Measurements from ENCODE around the gene MRTFB. TPM values are rescaled to one million over a fixed set of nuclear protein-coding genes. Genes with fewer than 3 reads are reported as not detected.
A peak's percentile ranks its signal among the peaks of the same experiment; 100 is the strongest.

The MRTFB gene
- total and polyA plus RNA-seq, 12 donors: 5.5 to 77.7 (median 44.3) TPM

DNA sequence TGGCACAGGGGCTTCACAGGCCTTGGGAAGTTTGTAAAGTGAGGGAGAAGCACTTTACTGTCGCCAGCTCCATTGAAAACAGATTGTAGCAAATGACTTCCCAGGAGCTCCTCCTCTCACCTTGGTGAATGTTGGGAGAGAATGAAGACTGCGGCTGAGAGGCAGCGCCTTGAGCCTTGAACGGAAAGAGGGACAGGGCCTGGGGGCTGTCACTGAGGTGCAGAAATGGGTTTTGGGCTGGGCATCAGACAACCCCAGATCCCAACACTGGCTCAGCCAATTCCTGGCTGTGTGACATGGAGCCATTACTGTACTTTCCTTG is 603 bp upstream of the MRTFB start:
- intact Hi-C loops (cut with DNase I): no loop called here
- Histone ChIP-seq H3K27ac (peak overlapping the region in 3 of 5 donors; percentile 66 to 88 (median 84)), H3K4me1 (replicated peaks in 1 of 2) (peaks cover 7 to 23% of the 10 kb centered on the region in 2 donors), H3K9me3 (replicated peaks in 1 of 3) (no peaks in the 10 kb centered on the region), H3K27me3 (no peaks in the 10 kb centered on the region), H3K36me3 (replicated peaks in 1 of 2) (no peaks in the 10 kb centered on the region), H3K4me3 (peak overlapping the region; percentile 37 to 99 (median 85))
- 67 to 81% (median 71%) methylated on average over 3 to 4 of the region's 4 CpGs for WGBS, 4 donors
- TF ChIP-seq, protein P1, sequence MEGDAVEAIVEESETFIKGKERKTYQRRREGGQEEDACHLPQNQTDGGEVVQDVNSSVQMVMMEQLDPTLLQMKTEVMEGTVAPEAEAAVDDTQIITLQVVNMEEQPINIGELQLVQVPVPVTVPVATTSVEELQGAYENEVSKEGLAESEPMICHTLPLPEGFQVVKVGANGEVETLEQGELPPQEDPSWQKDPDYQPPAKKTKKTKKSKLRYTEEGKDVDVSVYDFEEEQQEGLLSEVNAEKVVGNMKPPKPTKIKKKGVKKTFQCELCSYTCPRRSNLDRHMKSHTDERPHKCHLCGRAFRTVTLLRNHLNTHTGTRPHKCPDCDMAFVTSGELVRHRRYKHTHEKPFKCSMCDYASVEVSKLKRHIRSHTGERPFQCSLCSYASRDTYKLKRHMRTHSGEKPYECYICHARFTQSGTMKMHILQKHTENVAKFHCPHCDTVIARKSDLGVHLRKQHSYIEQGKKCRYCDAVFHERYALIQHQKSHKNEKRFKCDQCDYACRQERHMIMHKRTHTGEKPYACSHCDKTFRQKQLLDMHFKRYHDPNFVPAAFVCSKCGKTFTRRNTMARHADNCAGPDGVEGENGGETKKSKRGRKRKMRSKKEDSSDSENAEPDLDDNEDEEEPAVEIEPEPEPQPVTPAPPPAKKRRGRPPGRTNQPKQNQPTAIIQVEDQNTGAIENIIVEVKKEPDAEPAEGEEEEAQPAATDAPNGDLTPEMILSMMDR (IDR thresholded peaks at IDR 0.05): no peak
- TF ChIP-seq POLR2A (IDR thresholded peaks at IDR 0.05): no peak
- peak in 1 of 7 donors; percentile 5 for DNase-seq

DNA sequence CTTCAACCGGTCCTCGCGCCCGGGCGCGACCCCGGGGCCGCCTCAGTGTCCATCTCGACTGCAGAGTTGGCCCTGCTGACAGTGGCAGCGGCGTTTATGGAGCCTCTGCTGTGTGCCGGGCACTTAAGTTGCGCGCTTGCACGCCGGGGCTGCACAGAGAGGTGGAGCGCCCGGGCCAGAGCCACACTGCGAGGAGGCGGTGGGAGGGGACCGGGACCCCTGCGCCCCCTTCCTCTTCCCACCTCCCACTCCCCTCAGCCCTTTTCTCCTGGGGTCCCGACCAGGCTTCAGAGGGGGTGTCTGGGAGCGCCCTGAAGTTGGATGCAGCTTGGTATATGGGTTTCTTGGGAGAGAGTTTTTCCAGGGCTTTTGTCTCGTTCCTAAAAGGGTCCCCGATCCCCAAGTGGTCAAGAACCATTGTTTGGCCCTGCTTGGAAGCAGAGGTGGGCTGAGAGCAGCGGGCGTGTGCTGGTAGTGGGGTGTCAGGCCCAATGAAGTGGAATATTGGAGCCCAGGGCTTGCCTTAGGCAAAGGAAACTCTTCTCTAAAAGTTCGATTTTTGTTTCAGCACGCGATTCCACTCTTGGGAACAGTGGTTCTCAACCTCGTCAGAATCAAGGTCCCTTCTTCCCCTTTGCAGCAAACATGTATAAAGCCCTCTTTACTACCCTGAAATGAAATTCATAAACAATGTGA is 605 bp downstream of the MRTFB start:
- Histone ChIP-seq H3K4me1 (replicated peaks in 1 of 2) (peaks cover 7 to 27% of the 10 kb centered on the region in 2 donors), H3K27ac (peak overlapping the region in 4 of 5 donors; percentile 3 to 88 (median 75)), H3K36me3 (replicated peaks in 1 of 2) (no peaks in the 10 kb centered on the region), H3K4me3 (peak overlapping the region; percentile 37 to 93 (median 80)), H3K9me3 (replicated peaks in 1 of 3) (no peaks in the 10 kb centered on the region), H3K27me3 (no peaks in the 10 kb centered on the region)
- TF ChIP-seq, protein P1 (IDR thresholded peaks at IDR 0.05): no peak
- no peak for TF ChIP-seq POLR2A (IDR thresholded peaks at IDR 0.05)
- DNase-seq: peak in 3 of 7 donors; percentile 38 to 54 (median 43)
- 1 to 5% (median 2%) methylated on average over 11 to 32 of the region's 32 CpGs for WGBS, 4 donors
- intact Hi-C loops (cut with DNase I): no loop called here

DNA sequence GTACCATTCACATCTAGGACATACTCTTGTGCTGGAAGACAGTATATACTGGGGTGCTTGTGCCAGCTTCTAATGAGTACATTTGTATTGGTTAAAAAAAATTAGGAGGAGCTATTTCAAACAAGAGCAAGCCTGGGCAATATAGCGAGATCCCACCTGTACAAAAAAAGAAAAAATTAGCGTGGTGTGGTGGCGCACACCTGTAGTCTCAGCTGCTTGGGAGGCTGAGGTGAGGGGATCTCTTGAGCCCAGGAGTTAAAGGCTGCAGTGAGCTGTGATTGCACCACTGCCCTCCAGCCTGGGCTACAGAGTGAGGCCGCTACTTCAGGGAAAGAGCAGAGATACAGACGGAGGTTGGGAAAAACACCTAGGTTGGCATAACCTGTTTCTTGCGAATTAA is 1.2 kb downstream of the MRTFB start:
- Histone ChIP-seq H3K27me3 (no peaks in the 10 kb centered on the region), H3K27ac (no peak overlapping the region), H3K36me3 (replicated peaks in 1 of 2) (no peaks in the 10 kb centered on the region), H3K4me1 (replicated peaks in 1 of 2) (peaks cover 7 to 27% of the 10 kb centered on the region in 2 donors), H3K9me3 (replicated peaks in 1 of 3) (no peaks in the 10 kb centered on the region), H3K4me3 (peak overlapping the region in 1 of 4 donors; percentile 93)
- intact Hi-C loops (cut with DNase I): no loop called here
- no peak for DNase-seq
- WGBS, 4 donors: 96 to 99% (median 98%) methylated on average over 6 of the region's 6 CpGs
- TF ChIP-seq, protein P1 (IDR thresholded peaks at IDR 0.05): no peak
- TF ChIP-seq POLR2A (IDR thresholded peaks at IDR 0.05): no peak

DNA sequence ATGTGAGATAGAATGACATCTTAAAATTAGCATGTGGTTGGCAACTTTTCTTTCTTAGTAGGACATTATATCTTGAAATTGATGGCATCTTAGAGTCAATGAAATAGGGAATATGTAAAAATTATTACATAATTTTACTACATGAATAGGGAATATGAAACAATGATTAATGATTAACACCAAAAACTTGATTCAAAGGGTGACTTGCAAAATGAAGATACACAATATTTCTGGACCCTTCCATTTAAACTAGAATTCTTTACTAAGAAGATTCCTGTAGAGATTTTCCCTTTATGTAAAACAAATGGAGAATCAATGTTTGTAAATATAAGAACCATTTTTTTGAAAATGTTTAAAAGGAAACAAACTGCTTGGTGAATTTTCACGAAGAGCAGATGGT is 3.4 kb downstream of the MRTFB start:
- Histone ChIP-seq H3K4me3 (no peak overlapping the region), H3K4me1 (replicated peaks in 1 of 2) (peaks cover 10 to 27% of the 10 kb centered on the region in 2 donors), H3K36me3 (replicated peaks in 1 of 2) (no peaks in the 10 kb centered on the region), H3K27ac (no peak overlapping the region), H3K27me3 (no peaks in the 10 kb centered on the region), H3K9me3 (replicated peaks in 1 of 3) (no peaks in the 10 kb centered on the region)
- TF ChIP-seq POLR2A (IDR thresholded peaks at IDR 0.05): no peak
- intact Hi-C loops (cut with DNase I): no loop called here
- WGBS, 4 donors: 63 to 75% (median 67%) methylated on average over 1 of the region's 1 CpG
- no peak for DNase-seq

DNA sequence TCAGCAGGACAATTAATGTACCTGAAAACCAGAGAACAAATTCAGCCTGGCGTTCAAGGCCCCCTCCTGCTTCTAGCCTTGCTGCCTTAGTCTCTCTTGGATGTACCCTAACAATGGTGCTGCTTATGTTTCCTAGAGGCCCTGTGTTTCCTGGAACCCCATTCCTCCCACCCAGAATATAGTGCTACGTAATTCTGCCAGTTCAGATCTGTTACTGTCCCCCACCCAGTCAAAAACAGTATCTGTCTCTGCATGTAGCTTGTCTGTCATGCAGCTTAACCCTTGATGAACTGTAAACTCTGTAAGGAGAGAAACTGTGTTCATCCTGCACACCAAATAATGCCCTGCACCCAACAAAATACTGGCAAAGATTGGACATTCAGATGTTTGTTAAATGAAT is 6.8 kb downstream of the MRTFB start:
- WGBS, 4 donors: 87 to 91% (median 89%) methylated on average over 2 of the region's 2 CpGs
- TF ChIP-seq, protein P1 (IDR thresholded peaks at IDR 0.05): no peak
- TF ChIP-seq POLR2A (IDR thresholded peaks at IDR 0.05): no peak
- intact Hi-C loops (cut with DNase I): no loop called here
- DNase-seq: no peak
- Histone ChIP-seq H3K27me3 (no peaks in the 10 kb centered on the region), H3K4me1 (replicated peaks in 1 of 2) (peaks cover 3 to 18% of the 10 kb centered on the region in 2 donors), H3K27ac (no peak overlapping the region), H3K4me3 (no peak overlapping the region), H3K9me3 (replicated peaks in 1 of 3) (no peaks in the 10 kb centered on the region), H3K36me3 (replicated peaks in 1 of 2) (no peaks in the 10 kb centered on the region)
